Measurements from ENCODE around the gene TESK2. TPM values are rescaled to one million over a fixed set of nuclear protein-coding genes. Genes with fewer than 3 reads are reported as not detected.

Gene TESK2
- total and polyA plus RNA-seq, 2 of the 13 experiments (the other 11 are each of a cell fraction or from before 2014, with no cell fraction given) = 5.5 to 9.6 TPM

GRCh38 chr1:45521413-45522323 is 30.7 kb upstream of the TESK2 start, which contains the start of gene PRDX1 (continued):
- TF ChIP-seq, protein P1, sequence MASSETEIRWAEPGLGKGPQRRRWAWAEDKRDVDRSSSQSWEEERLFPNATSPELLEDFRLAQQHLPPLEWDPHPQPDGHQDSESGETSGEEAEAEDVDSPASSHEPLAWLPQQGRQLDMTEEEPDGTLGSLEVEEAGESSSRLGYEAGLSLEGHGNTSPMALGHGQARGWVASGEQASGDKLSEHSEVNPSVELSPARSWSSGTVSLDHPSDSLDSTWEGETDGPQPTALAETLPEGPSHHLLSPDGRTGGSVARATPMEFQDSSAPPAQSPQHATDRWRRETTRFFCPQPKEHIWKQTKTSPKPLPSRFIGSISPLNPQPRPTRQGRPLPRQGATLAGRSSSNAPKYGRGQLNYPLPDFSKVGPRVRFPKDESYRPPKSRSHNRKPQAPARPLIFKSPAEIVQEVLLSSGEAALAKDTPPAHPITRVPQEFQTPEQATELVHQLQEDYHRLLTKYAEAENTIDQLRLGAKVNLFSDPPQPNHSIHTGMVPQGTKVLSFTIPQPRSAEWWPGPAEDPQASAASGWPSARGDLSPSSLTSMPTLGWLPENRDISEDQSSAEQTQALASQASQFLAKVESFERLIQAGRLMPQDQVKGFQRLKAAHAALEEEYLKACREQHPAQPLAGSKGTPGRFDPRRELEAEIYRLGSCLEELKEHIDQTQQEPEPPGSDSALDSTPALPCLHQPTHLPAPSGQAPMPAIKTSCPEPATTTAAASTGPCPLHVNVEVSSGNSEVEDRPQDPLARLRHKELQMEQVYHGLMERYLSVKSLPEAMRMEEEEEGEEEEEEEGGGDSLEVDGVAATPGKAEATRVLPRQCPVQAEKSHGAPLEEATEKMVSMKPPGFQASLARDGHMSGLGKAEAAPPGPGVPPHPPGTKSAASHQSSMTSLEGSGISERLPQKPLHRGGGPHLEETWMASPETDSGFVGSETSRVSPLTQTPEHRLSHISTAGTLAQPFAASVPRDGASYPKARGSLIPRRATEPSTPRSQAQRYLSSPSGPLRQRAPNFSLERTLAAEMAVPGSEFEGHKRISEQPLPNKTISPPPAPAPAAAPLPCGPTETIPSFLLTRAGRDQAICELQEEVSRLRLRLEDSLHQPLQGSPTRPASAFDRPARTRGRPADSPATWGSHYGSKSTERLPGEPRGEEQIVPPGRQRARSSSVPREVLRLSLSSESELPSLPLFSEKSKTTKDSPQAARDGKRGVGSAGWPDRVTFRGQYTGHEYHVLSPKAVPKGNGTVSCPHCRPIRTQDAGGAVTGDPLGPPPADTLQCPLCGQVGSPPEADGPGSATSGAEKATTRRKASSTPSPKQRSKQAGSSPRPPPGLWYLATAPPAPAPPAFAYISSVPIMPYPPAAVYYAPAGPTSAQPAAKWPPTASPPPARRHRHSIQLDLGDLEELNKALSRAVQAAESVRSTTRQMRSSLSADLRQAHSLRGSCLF (CRISPR knock-in tag; IDR thresholded peaks at IDR 0.05; ENCODE audit: borderline replicate concordance) = peak; percentile 87; the same call in 1 of the 2 replicates
- TF ChIP-seq ZNF660 (CRISPR knock-in tag; IDR thresholded peaks at IDR 0.05; ENCODE audit: borderline replicate concordance, low read depth) (no peak), ZNF768 (CRISPR knock-in tag; IDR thresholded peaks at IDR 0.05) (peak; percentile 85), ZNF577 (CRISPR knock-in tag; IDR thresholded peaks at IDR 0.05; ENCODE audit: borderline replicate concordance, low read depth) (no peak), ZNF780A (CRISPR knock-in tag; IDR thresholded peaks at IDR 0.05) (peak; percentile 45; the same call in 1 of the 2 replicates), ZNF644 (CRISPR knock-in tag; IDR thresholded peaks at IDR 0.05; ENCODE audit: low read depth) (no peak), ZNF772 (CRISPR knock-in tag; IDR thresholded peaks at IDR 0.05) (peak; percentile 69; the same call in 1 of the 2 replicates), ZNF264 (CRISPR knock-in tag; IDR thresholded peaks at IDR 0.05) (peak; percentile 81; the same call in 1 of the 2 replicates), ZNF770 (CRISPR knock-in tag; IDR thresholded peaks at IDR 0.05) (peak; percentile 84), ZNF354B (CRISPR knock-in tag; IDR thresholded peaks at IDR 0.05) (0 out of 2 replicates have a peak, but pooled peaks have one; percentile 54), ZNF382 (CRISPR knock-in tag; IDR thresholded peaks at IDR 0.05; ENCODE audit: borderline replicate concordance) (no peak), ARNT2 (CRISPR knock-in tag; IDR thresholded peaks at IDR 0.05; ENCODE audit: low read depth) (peak; percentile 99), ZNF740 (CRISPR knock-in tag; IDR thresholded peaks at IDR 0.05) (0 out of 2 replicates have a peak, but pooled peaks have one; percentile 75), ZNF335 (CRISPR knock-in tag; IDR thresholded peaks at IDR 0.05) (peak; percentile 91), ZNF724P (CRISPR knock-in tag; IDR thresholded peaks at IDR 0.05; ENCODE audit: borderline replicate concordance) (peak; percentile 83; the same call in 1 of the 2 replicates), POLR2AphosphoS2 (IDR thresholded peaks at IDR 0.05; ENCODE audit: low read depth, low read length) (peak; percentile 96), ZNF451 (CRISPR knock-in tag; IDR thresholded peaks at IDR 0.05) (peak; percentile 93), RBFOX2 (IDR thresholded peaks at IDR 0.05; ENCODE audit: low read depth, low read length) (peak; percentile 100), ZNF75D (CRISPR knock-in tag; IDR thresholded peaks at IDR 0.05; ENCODE audit: borderline replicate concordance) (peak; percentile 85; the same call in 1 of the 2 replicates)
- TF ChIP-seq, protein P2, sequence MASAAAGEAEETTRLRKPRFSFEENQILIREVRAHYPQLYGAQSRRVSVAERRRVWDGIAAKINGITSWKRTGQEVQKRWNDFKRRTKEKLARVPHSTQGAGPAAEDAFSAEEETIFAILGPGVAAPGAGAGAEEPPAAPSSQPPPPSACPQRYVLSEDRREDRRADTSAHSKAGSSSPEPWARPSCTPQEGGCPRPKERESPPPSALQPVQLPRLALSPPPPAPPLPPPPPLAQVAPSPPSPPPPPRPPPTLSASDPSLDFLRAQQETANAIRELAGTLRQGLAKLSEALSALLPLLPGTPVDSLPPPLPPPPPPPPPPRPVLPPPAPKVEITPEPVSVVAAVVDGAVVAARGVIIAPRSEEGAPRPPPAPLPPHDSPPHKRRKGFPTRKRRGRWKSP (CRISPR knock-in tag; IDR thresholded peaks at IDR 0.05) = no peak
